GM12864 (cell line): ENCODE data around the gene BNIP3.

Source experiments
- DNase-seq: peaks from one replicate; pipeline ENCODE4 v3.0.0-alpha.2; 2011; ENCODE audit warnings: low read depth
- H3K4me3 ChIP-seq: 2 replicates; pipeline ENCODE4 v1.5.1; 2011; ENCODE audit warnings: mild to moderate bottlenecking, low read depth, low read length, control low read depth
- CTCF ChIP-seq: IDR thresholded peaks from 2 replicates; pipeline ENCODE4 v1.5.1; 2011; ENCODE audit warnings: low read depth, mild to moderate bottlenecking, moderate library complexity, low read length, control low read depth, inconsistent platforms; ENCODE audit errors: missing control alignments

The BNIP3 gene

GRCh38 chr10:131937836-131938235 lies 43.9 kb downstream of the BNIP3 start:
- H3K4me3 ChIP-seq, result no peak overlapping the region

GRCh38 chr10:131936736-131937135 lies 45.0 kb downstream of the BNIP3 start:
- no peak for DNase-seq
- TF ChIP-seq CTCF, result no peak
- no peak overlapping the region for H3K4me3 ChIP-seq

More at GRCh38 chr10:131937836-131938235, 43.9 kb downstream of the BNIP3 start:
- DNase-seq, result no peak
- no peak for TF ChIP-seq CTCF

- DNase-seq, result no peak
- H3K4me3 ChIP-seq, result no peak overlapping the region
- no peak for TF ChIP-seq CTCF
Observed at GRCh38 chr10:131936294-131936693, 45.4 kb downstream of the BNIP3 start.

GRCh38 chr10:131935260-131935659 lies 46.5 kb downstream of the BNIP3 start:
- TF ChIP-seq CTCF, result no peak
- H3K4me3 ChIP-seq, result no peak overlapping the region
- DNase-seq, result no peak

- no peak overlapping the region for H3K4me3 ChIP-seq
- DNase-seq, result no peak
- TF ChIP-seq CTCF, result no peak
Observed at GRCh38 chr10:131934769-131935168, 47.0 kb downstream of the BNIP3 start.

GRCh38 chr10:131933696-131934086 lies 48.0 kb downstream of the BNIP3 start:
- DNase-seq, result no peak
- TF ChIP-seq CTCF, result no peak
- H3K4me3 ChIP-seq, result no peak overlapping the region

GRCh38 chr10:131933016-131933695 lies 48.6 kb downstream of the BNIP3 start:
- TF ChIP-seq CTCF, result no peak
- no peak for DNase-seq
- H3K4me3 ChIP-seq, result no peak overlapping the region
